CD4-positive, alpha-beta T cell (primary cell): Measurements from ENCODE around the gene MYO9B. TPM values are rescaled to one million over a fixed set of nuclear protein-coding genes. Genes with fewer than 3 reads are reported as not detected.

Experiments used
- ATAC-seq: fragments of 200-7000 bp; cut with Tn5 transposase; one replicate; pipeline ENCODE4 v1.10.0; 2022; ENCODE audit warnings: mild to moderate bottlenecking; ENCODE audit not compliant: poor library complexity
- CTCF ChIA-PET: fragments of 350-600 bp; sonication (Branson Sonifier 250); formaldehyde crosslinking; loops from one replicate; lab custom pipeline; 2021; ENCODE audit warnings: antibody characterized with exemption, inconsistent platforms; lab: Charles Lee
- POLR2A ChIA-PET: fragments of 350-600 bp; sonication (Branson Sonifier 250); formaldehyde crosslinking; loops from one replicate; lab custom pipeline; 2021; ENCODE audit warnings: antibody characterized with exemption, inconsistent platforms; lab: Charles Lee
- DNase-seq, 14 experiments: peaks; one replicate each; pipeline ENCODE4 v3.0.0-alpha.2; 2013 to 2020; ENCODE audit warnings: mixed read lengths in 2 of 14
- H3K27ac ChIP-seq, 2 donors: one replicate each; pipeline versions ENCODE4 v1.5.1 to v1.7.0; 2013; ENCODE audit warnings: low read length in 2 of 2, low read depth in 1 of 2, mild to moderate bottlenecking in 1 of 2
- H3K27me3 ChIP-seq, 2 experiments: 1 replicate in 1 of 2; 2 replicates in 1 of 2; pipeline versions ENCODE4 v1.6.1 to v1.7.0; 2013; ENCODE audit warnings: low read length in 2 of 2, control low read depth in 1 of 2, mild to moderate bottlenecking in 1 of 2, moderate library complexity in 1 of 2; ENCODE audit not compliant: insufficient read depth in 2 of 2, control insufficient read depth in 1 of 2
- H3K36me3 ChIP-seq: one replicate; pipeline ENCODE4 v1.6.1; 2013; ENCODE audit warnings: low read length, control low read depth; ENCODE audit not compliant: insufficient read depth
- H3K4me1 ChIP-seq: one replicate; pipeline ENCODE4 v1.6.1; 2013; ENCODE audit warnings: low read length, control low read depth; ENCODE audit not compliant: insufficient read depth
- H3K4me3 ChIP-seq: one replicate; pipeline ENCODE4 v1.5.1; 2013; ENCODE audit warnings: mild to moderate bottlenecking, low read length, moderate library complexity
- H3K9me3 ChIP-seq, 2 experiments: 1 replicate in 1 of 2; 2 replicates in 1 of 2; pipeline versions ENCODE4 v1.6.1 to v1.7.0; 2013; ENCODE audit warnings: low read length in 2 of 2, mild to moderate bottlenecking in 2 of 2, control low read depth in 1 of 2, moderate library complexity in 1 of 2; ENCODE audit not compliant: control insufficient read depth in 1 of 2, insufficient read depth in 1 of 2
- H3K27ac Mint-ChIP-seq: one replicate; pipeline ENCODE4 v1.8.0; 2020; ENCODE audit warnings: mixed read lengths
- H3K27me3 Mint-ChIP-seq: one replicate; pipeline ENCODE4 v1.8.0; 2021; ENCODE audit warnings: mixed read lengths
- H3K36me3 Mint-ChIP-seq: one replicate; pipeline ENCODE4 v1.8.0; 2021; ENCODE audit warnings: low read depth, mixed read lengths
- H3K4me1 Mint-ChIP-seq: one replicate; pipeline ENCODE4 v1.8.0; 2021; ENCODE audit warnings: low read depth, mixed read lengths
- H3K4me3 Mint-ChIP-seq: one replicate; pipeline ENCODE4 v1.8.0; 2020; ENCODE audit warnings: mild to moderate bottlenecking, mixed read lengths
- H3K9me3 Mint-ChIP-seq: one replicate; pipeline ENCODE4 v1.8.0; 2020; ENCODE audit warnings: mixed read lengths
- intact Hi-C, 2 experiments: fragments of 100-400 bp; cut with DNase I in 1 of 2; cut with micrococcal nuclease in 1 of 2; formaldehyde crosslinking; loops; one replicate each; pipeline versions ENCODE4 v1.15.1 to v1.9.0; 2023 to 2025; cut with DNase I, micrococcal nuclease
- total RNA-seq, 174 experiments: library from RNA in 2 of 174; stranded (reverse) in 2 of 174; gene quantifications; one replicate each; pipeline ENCODE4 v1.2.3 and lab custom pipeline; 2021 to 2026
- TF ChIP-seq, protein P1 (sequence below): fragments of 200-600 bp; IDR thresholded peaks from one replicate; pipeline ENCODE4 v1.8.0; 2022; ENCODE audit warnings: antibody characterized with exemption, mild to moderate bottlenecking

MYO9B gene
- total RNA-seq, 2 experiments from 2014 or later = 176 to 184 TPM

DNA sequence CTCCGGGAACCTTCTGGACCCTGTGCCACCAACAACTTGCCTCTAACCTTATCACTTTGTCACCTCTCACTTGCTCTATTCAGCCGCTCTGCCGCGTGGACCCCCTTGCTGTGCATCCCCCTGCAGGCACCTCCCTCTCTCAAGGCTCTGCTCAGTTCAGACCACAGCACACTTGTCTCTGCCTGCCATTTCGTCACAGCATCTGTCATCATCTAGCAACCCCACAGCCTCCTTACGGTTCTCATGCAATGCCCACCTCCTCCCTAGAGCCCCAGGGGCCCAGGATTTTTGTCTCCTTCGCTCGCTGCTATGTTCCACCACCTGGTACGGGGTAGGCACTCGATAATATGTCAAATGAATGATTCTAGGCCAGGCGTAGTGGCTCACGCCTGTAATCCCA lies 5.2 kb upstream of the MYO9B start:
- Mint-ChIP-seq H3K4me3 (no peak overlapping the region), H3K36me3 (peaks cover 53% of the 10 kb centered on the region), H3K27ac (no peak overlapping the region), H3K27me3 (no peaks in the 10 kb centered on the region), H3K4me1 (peaks cover 43% of the 10 kb centered on the region), H3K9me3 (no peaks in the 10 kb centered on the region)
- no peaks in the 10 kb centered on the region for H3K9me3 ChIP-seq
- H3K4me1 ChIP-seq = peaks cover 29% of the 10 kb centered on the region
- intact Hi-C loops = no loop called here
- ChIA-PET CTCF (no interaction called here), POLR2A (no interaction called here)
- ATAC-seq = no peak
- H3K4me3 ChIP-seq = no peak overlapping the region
- no peak for DNase-seq
- no peak overlapping the region for H3K27ac ChIP-seq
- no peaks in the 10 kb centered on the region for H3K27me3 ChIP-seq
- TF ChIP-seq, protein P1, sequence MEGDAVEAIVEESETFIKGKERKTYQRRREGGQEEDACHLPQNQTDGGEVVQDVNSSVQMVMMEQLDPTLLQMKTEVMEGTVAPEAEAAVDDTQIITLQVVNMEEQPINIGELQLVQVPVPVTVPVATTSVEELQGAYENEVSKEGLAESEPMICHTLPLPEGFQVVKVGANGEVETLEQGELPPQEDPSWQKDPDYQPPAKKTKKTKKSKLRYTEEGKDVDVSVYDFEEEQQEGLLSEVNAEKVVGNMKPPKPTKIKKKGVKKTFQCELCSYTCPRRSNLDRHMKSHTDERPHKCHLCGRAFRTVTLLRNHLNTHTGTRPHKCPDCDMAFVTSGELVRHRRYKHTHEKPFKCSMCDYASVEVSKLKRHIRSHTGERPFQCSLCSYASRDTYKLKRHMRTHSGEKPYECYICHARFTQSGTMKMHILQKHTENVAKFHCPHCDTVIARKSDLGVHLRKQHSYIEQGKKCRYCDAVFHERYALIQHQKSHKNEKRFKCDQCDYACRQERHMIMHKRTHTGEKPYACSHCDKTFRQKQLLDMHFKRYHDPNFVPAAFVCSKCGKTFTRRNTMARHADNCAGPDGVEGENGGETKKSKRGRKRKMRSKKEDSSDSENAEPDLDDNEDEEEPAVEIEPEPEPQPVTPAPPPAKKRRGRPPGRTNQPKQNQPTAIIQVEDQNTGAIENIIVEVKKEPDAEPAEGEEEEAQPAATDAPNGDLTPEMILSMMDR = no peak
- peaks cover 24% of the 10 kb centered on the region for H3K36me3 ChIP-seq

DNA sequence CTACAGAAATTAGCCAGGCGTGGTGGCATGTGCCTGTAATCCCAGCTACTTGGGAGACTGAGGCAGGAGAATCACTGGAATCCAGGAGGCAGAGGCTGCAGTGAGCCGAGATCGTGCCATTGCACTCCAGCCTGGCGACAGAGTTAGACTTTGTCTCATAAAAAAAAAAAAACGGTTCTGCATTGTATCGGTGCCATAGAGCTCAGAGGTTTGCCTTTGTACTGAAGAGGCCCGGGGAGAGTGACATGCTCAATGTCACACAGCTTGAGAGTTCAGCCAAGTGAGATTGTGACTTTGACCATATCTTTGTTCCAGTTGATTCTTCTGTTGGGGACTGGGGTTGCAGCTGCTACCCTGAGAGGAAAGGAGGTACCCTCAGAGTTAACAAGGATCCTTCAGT lies 4.7 kb upstream of the MYO9B start:
- Mint-ChIP-seq H3K4me3 (no peak overlapping the region), H3K27ac (no peak overlapping the region), H3K36me3 (peaks cover 56% of the 10 kb centered on the region), H3K27me3 (no peaks in the 10 kb centered on the region), H3K9me3 (no peaks in the 10 kb centered on the region), H3K4me1 (peaks cover 43% of the 10 kb centered on the region)
- ChIA-PET POLR2A (no interaction called here), CTCF (no interaction called here)
- no peak for DNase-seq
- no peak for ATAC-seq
- Histone ChIP-seq H3K4me3 (no peak overlapping the region), H3K4me1 (peaks cover 27% of the 10 kb centered on the region), H3K9me3 (no peaks in the 10 kb centered on the region), H3K36me3 (peaks cover 24% of the 10 kb centered on the region), H3K27me3 (no peaks in the 10 kb centered on the region), H3K27ac (no peak overlapping the region)
- TF ChIP-seq, protein P1 = no peak
- intact Hi-C loops = no loop called here

DNA sequence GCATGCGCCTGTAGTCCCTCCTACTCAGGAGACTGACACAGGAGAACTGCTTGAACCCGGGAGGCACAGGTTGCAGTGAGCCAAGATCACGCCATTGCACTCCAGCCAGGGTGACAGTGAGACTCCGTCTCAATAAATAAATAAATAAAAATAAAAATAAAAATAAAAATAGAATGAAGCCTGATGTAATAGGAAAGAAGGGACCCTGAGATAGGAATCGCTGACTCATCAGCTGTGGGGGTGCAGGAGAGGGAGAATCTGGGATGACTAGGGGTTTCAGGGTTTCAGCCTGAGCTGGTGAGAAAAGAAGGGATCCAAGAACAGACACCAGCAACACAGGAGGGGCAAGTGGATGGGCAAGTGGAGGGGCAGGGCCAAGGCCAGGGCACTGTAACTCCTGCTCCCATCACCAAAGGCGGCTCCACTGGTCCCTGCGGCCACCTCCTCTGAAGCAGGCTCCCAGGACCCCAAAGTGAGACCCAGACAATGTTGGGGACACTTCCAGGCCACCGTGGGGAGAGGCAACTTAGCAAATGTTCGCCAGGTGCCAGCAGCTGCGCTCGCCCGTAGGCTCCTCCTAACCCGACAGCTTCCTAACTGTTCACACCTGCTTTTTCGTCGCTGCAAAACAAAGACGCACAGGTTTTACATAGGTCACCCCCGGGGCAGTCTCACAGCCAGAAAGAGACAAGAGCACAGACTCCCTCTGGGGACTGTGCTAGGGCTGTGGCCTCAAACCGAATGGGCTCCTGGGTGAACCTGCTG lies 1.5 kb upstream of the MYO9B start:
- Mint-ChIP-seq H3K4me3 (peak overlapping the region; percentile 100), H3K4me1 (peaks cover 60% of the 10 kb centered on the region), H3K9me3 (no peaks in the 10 kb centered on the region), H3K27ac (peak overlapping the region; percentile 92), H3K27me3 (no peaks in the 10 kb centered on the region), H3K36me3 (peaks cover 59% of the 10 kb centered on the region)
- ChIA-PET POLR2A (interaction anchor here (0.8 to 4.4 kb wide), 8 partner anchors 17 to 193 kb away, joined by 3 to 88 read pairs (median 6); partner anchors contain the start of genes BABAM1 and USE1), CTCF (interaction anchor here (0.6 to 1.4 kb wide), 3 partner anchors 101 to 213 kb away, joined by 3 to 6 read pairs (median 3); no protein-coding TSS in a partner anchor)
- peaks cover 17% of the 10 kb centered on the region for H3K36me3 ChIP-seq
- no peaks in the 10 kb centered on the region for H3K9me3 ChIP-seq
- DNase-seq (peak in 5 of 14 experiments; percentile 9 to 53 (median 35)), ATAC-seq (no peak)
- TF ChIP-seq, protein P1 = no peak
- H3K4me1 ChIP-seq = peaks cover 47% of the 10 kb centered on the region
- intact Hi-C loops = loop anchor here in 1 of 2 experiments (2.0 kb wide), 3 partner anchors 53 to 395 kb away; no protein-coding TSS in a partner anchor
- H3K27me3 ChIP-seq = no peaks in the 10 kb centered on the region
- peak overlapping the region; percentile 76 for H3K4me3 ChIP-seq
- peak overlapping the region; percentile 80 for H3K27ac ChIP-seq
